Ascending aorta (tissue), 2 donors: ENCODE data around the gene CCDC141. TPM values are rescaled to one million over a fixed set of nuclear protein-coding genes. Genes with fewer than 3 reads are reported as not detected.
A peak's percentile ranks its signal among the peaks of the same experiment; 100 is the strongest.

Experiments
- DNase-seq, 2 donors: peaks; one replicate each; pipeline ENCODE4 v3.0.0-alpha.2; 2019; ENCODE audit warnings: low spot score in 2 of 2
- H3K27ac ChIP-seq, 2 donors: fragments of 200-600 bp; sonication (generic); one replicate each; pipeline ENCODE4 v1.5.1; 2016 to 2017; ENCODE audit warnings: mild to moderate bottlenecking in 1 of 2
- H3K27me3 ChIP-seq: fragments of 200-600 bp; sonication (generic); one replicate; pipeline ENCODE4 v1.5.1; 2017
- H3K36me3 ChIP-seq, 2 donors: fragments of 200-600 bp; sonication (generic); one replicate each; pipeline ENCODE4 v1.5.1; 2016
- H3K4me1 ChIP-seq, 2 donors: fragments of 200-600 bp; sonication (generic); one replicate each; pipeline ENCODE4 v1.5.1; 2016 to 2017; ENCODE audit warnings: mild to moderate bottlenecking in 1 of 2
- H3K4me3 ChIP-seq, 2 donors: fragments of 200-600 bp; sonication (generic); one replicate each; pipeline ENCODE4 v1.5.1; 2016 to 2017; ENCODE audit warnings: mild to moderate bottlenecking in 1 of 2
- H3K9me3 ChIP-seq, 2 donors: fragments of 200-600 bp; sonication (generic); one replicate each; pipeline ENCODE4 v1.5.1; 2016
- CTCF ChIP-seq, 3 experiments: fragments of 200-600 bp in 2 of 3; fragments of 450-650 bp in 1 of 3; sonication (generic) in 2 of 3; IDR thresholded peaks; one replicate each; pipeline ENCODE4 v1.5.1; 2016 to 2019; ENCODE audit warnings: antibody characterized with exemption in 3 of 3, mild to moderate bottlenecking in 1 of 3, moderate library complexity in 1 of 3
- intact Hi-C: fragments of 100-400 bp; cut with DNase I; formaldehyde crosslinking; loops from one replicate; pipeline ENCODE4 v1.15.1; 2023
- total RNA-seq: library from RNA; depleted of rRNA; stranded (reverse); fragments of >200 nt; gene quantifications from one replicate; pipeline ENCODE4 v1.1.0, GENCODE V29; 2016

Gene CCDC141
- total RNA-seq, 1 donor from 2014 or later = 2.0 TPM

GRCh38 chr2:178863130-178863855, 186.6 kb downstream of the CCDC141 start:
- Histone ChIP-seq H3K9me3 (no peaks in the 10 kb centered on the region), H3K4me1 (peaks cover 8 to 35% of the 10 kb centered on the region in 2 donors), H3K27ac (peak overlapping the region; percentile 85 to 87), H3K36me3 (no peaks in the 10 kb centered on the region), H3K27me3 (no peaks in the 10 kb centered on the region), H3K4me3 (no peak overlapping the region)
- no peak for DNase-seq
- intact Hi-C loops = loop anchor here (10.0 kb wide), 1 partner anchor 402 kb away; the partner anchor contains the start of gene SESTD1
- TF ChIP-seq CTCF (IDR thresholded peaks at IDR 0.05) = no peak

GRCh38 chr2:178860551-178860950, 189.4 kb downstream of the CCDC141 start:
- H3K27me3 ChIP-seq = no peaks in the 10 kb centered on the region
- peak; percentile 20 to 33 (median 33) for TF ChIP-seq CTCF (IDR thresholded peaks at IDR 0.05)
- intact Hi-C loops = loop anchor here (10.0 kb wide), 1 partner anchor 404 kb away; the partner anchor contains the start of gene SESTD1
- H3K36me3 ChIP-seq = no peaks in the 10 kb centered on the region
- no peaks in the 10 kb centered on the region for H3K9me3 ChIP-seq
- no peak for DNase-seq
- peaks cover 8 to 33% of the 10 kb centered on the region in 2 donors for H3K4me1 ChIP-seq
- no peak overlapping the region for H3K4me3 ChIP-seq
- peak overlapping the region; percentile 85 to 87 for H3K27ac ChIP-seq

GRCh38 chr2:178859730-178860129, 190.2 kb downstream of the CCDC141 start:
- H3K4me1 ChIP-seq = peaks cover 5 to 28% of the 10 kb centered on the region in 2 donors
- intact Hi-C loops = loop anchor here (5.0 to 10.0 kb wide), 2 partner anchors 33 to 405 kb away; partner anchors contain the start of gene SESTD1
- no peaks in the 10 kb centered on the region for H3K36me3 ChIP-seq
- no peaks in the 10 kb centered on the region for H3K9me3 ChIP-seq
- no peak for DNase-seq
- no peak for TF ChIP-seq CTCF (IDR thresholded peaks at IDR 0.05)
- H3K27ac ChIP-seq = peak overlapping the region; percentile 85 to 87
- H3K4me3 ChIP-seq = no peak overlapping the region
- H3K27me3 ChIP-seq = no peaks in the 10 kb centered on the region

- Histone ChIP-seq H3K4me1 (peaks cover 0 to 23% of the 10 kb centered on the region in 2 donors), H3K4me3 (no peak overlapping the region), H3K27ac (peak overlapping the region; percentile 85 to 87), H3K27me3 (no peaks in the 10 kb centered on the region), H3K36me3 (no peaks in the 10 kb centered on the region), H3K9me3 (no peaks in the 10 kb centered on the region)
- intact Hi-C loops = loop anchor here (5.0 kb wide), 1 partner anchor 33 kb away; no protein-coding TSS in a partner anchor
- no peak for DNase-seq
- no peak for TF ChIP-seq CTCF (IDR thresholded peaks at IDR 0.05)
Measured at GRCh38 chr2:178858896-178859625, 190.9 kb downstream of the CCDC141 start.

GRCh38 chr2:178855151-178855550, 194.8 kb downstream of the CCDC141 start:
- Histone ChIP-seq H3K27ac (no peak overlapping the region), H3K4me1 (peaks cover 0 to 13% of the 10 kb centered on the region in 2 donors), H3K27me3 (no peaks in the 10 kb centered on the region), H3K36me3 (no peaks in the 10 kb centered on the region), H3K9me3 (no peaks in the 10 kb centered on the region), H3K4me3 (no peak overlapping the region)
- DNase-seq = no peak
- intact Hi-C loops = loop anchor here (5.0 kb wide), 1 partner anchor 37 kb away; no protein-coding TSS in a partner anchor
- TF ChIP-seq CTCF (IDR thresholded peaks at IDR 0.05) = no peak
